AG04449 (cell line): Measurements from ENCODE around the gene BEST2.
"Not testable (repeated sequence)": the region's sequence is repeated elsewhere in the genome, so short reads cannot be mapped to it uniquely, and the experiment has no call there.

Source experiments
- CTCF ChIA-PET: fragments of 350-600 bp; formaldehyde crosslinking; extraction: SDS; loops from one replicate; lab custom pipeline; 2021; ENCODE audit warnings: antibody characterized with exemption; lab: Yijun Ruan, JAX
- POLR2A ChIA-PET: fragments of 400-600, 350-600 bp; formaldehyde crosslinking; extraction: SDS; loops from one replicate; lab custom pipeline; 2020; ENCODE audit warnings: antibody characterized with exemption, inconsistent platforms; lab: Yijun Ruan, JAX
- DNase-seq: peaks from one replicate; pipeline ENCODE4 v3.0.0-alpha.2; 2010; ENCODE audit warnings: low read depth, low spot score
- H3K4me3 ChIP-seq: 2 replicates; pipeline ENCODE4 v1.5.1; 2011; ENCODE audit warnings: low read depth, mild to moderate bottlenecking, control low read depth, low read length
- CTCF ChIP-seq: IDR thresholded peaks from one replicate; pipeline ENCODE4 v1.5.1; 2011; ENCODE audit warnings: mild to moderate bottlenecking, moderate library complexity, low read length, control low read depth, inconsistent platforms; ENCODE audit not compliant: insufficient read depth; ENCODE audit errors: missing control alignments

BEST2 gene

GRCh38 chr19:12796146-12797071 lies 44.8 kb downstream of the BEST2 start:
- CTCF ChIA-PET = interaction anchor here (0.6 to 18.0 kb wide), 36 partner anchors 8 to 237 kb away, joined by 3 to 1565 read pairs (median 5); partner anchors contain the start of genes BEST2, GET3, HOOK2 and RNASEH2A
- POLR2A ChIA-PET = interaction anchor here (1.3 to 2.7 kb wide), 3 partner anchors 18 to 136 kb away, joined by 4 to 15 read pairs (median 11); no protein-coding TSS in a partner anchor
- peak; percentile 92 for TF ChIP-seq CTCF
- DNase-seq = no peak
- H3K4me3 ChIP-seq = no peak overlapping the region

- DNase-seq = no peak
- ChIA-PET CTCF (interaction anchor here (1.3 to 18.0 kb wide), 19 partner anchors 9 to 122 kb away, joined by 4 to 1565 read pairs (median 12); partner anchors contain the start of genes BEST2, GET3, HOOK2 and RNASEH2A), POLR2A (interaction anchor here (1.6 kb wide), 1 partner anchor 19 kb away, joined by 3 read pairs; no protein-coding TSS in a partner anchor)
- H3K4me3 ChIP-seq = no peak overlapping the region
- TF ChIP-seq CTCF = no peak
Measured at GRCh38 chr19:12797141-12797587, 45.6 kb downstream of the BEST2 start.

- ChIA-PET CTCF (interaction anchor here (1.5 to 18.0 kb wide), 13 partner anchors 8 to 123 kb away, joined by 4 to 1565 read pairs (median 16); partner anchors contain the start of genes BEST2, HOOK2, RNASEH2A and TNPO2), POLR2A (interaction anchor here (1.3 to 1.6 kb wide), 2 partner anchors 19 to 31 kb away, joined by 3 read pairs; no protein-coding TSS in a partner anchor)
- not testable (repeated sequence) for DNase-seq, H3K4me3 ChIP-seq
Measured at GRCh38 chr19:12797607-12798006, 46.0 kb downstream of the BEST2 start.

GRCh38 chr19:12799742-12800465 lies 48.3 kb downstream of the BEST2 start:
- no peak for DNase-seq
- ChIA-PET CTCF (interaction anchor here (0.7 to 18.0 kb wide), 5 partner anchors 34 to 83 kb away, joined by 3 to 1565 read pairs (median 8); partner anchors contain the start of genes BEST2 and HOOK2), POLR2A (no interaction called here)
- peak overlapping the region; percentile 0 for H3K4me3 ChIP-seq
- TF ChIP-seq CTCF = no peak

DNA sequence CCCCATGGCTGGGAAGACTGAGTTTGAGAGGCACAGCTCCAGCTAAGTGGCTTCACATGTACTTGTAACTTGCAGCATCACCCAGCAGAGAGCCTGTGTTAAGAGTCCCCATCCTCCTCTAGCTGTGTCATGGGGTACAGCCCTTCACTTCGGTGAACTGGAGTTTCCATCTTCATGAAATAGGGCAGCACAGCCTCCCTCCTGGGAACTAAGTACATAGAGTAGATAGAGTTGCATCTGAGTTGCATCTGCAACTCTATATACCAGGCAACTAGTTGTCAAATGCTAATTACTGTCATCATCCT lies 48.8 kb downstream of the BEST2 start:
- DNase-seq = no peak
- TF ChIP-seq CTCF = no peak
- H3K4me3 ChIP-seq = peak overlapping the region; percentile 91
- ChIA-PET POLR2A (interaction anchor here (1.0 kb wide), 2 partner anchors 9 to 22 kb away, joined by 3 to 4 read pairs; partner anchors contain the start of gene JUNB), CTCF (interaction anchor here (0.8 to 18.0 kb wide), 3 partner anchors 20 to 58 kb away, joined by 3 to 1565 read pairs (median 3); partner anchors contain the start of genes BEST2 and HOOK2)

DNA sequence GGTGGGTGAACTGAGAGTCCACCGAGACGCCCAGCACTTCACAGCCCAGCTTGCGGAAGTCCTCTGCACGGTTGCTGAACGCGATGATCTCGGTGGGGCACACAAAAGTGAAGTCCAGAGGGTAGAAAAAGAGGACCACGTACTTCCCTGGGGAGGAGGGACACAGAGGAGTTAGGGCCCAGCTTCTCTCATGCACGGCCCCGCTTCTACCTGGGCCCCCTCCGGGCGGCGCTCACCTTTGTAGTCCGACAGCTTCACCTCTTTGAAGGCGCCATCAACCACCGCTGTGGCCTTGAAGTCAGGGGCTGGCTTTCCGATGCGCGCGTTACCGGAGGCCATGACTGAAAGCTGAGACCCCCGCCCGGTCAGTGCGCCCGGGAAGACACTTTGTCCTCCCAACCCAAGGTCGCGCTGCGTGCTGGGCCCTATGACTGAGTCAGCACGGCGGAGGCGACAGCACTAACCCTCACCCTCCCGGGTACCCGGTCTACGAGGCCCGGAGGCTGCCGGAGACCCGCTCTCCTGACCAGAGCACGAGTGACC lies 49.4 kb downstream of the BEST2 start:
- DNase-seq = no peak
- ChIA-PET POLR2A (interaction anchor here (1.0 kb wide), 2 partner anchors 10 to 22 kb away, joined by 3 to 4 read pairs; partner anchors contain the start of gene JUNB), CTCF (interaction anchor here (0.8 to 18.0 kb wide), 3 partner anchors 12 to 35 kb away, joined by 3 to 1565 read pairs (median 5); partner anchors contain the start of genes BEST2 and HOOK2)
- TF ChIP-seq CTCF = no peak
- peak overlapping the region; percentile 91 for H3K4me3 ChIP-seq
